Measurements from ENCODE around the gene LPP. TPM values are rescaled to one million over a fixed set of nuclear protein-coding genes. Genes with fewer than 3 reads are reported as not detected.

Gene LPP
- total and polyA plus RNA-seq, 2 of the 4 experiments (the other 2 are of a cell fraction): 16.0 to 130 TPM

DNA sequence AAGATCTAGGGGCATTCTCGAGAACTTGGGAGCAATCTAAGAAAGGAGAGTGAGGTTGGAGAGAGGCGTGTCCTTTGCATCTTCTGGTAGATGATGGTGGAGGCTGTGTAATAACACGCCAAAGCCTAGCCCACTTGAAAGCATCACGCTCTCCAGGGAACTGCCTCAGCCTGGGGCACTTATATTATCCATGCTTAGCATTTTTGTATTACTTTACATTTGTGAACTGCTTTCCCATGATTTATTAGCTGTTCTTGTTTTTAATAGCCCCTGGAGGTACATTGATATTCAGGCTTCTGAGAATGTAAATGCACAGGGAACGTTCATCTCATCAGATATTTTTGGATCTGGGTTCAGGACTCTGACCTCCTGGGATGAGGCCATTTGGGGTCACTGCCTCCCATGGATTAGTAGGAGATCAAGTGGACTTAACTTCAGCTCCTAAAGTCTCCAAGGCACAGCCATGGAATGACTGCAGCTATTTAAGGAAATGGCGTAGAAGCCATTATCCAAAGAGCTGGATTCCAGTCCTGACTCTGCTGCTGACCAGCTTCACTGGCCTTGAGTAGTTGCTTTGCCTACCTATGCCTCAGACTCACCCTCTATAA is 124.9 kb downstream of the LPP start:
- dilution Hi-C loops (cut with HindIII; ENCODE audit: low sequenced_read_pairs, unreplicated experiment) (no loop called here), intact Hi-C loops (cut with micrococcal nuclease) (no loop called here), in situ Hi-C loops (cut with MboI; ENCODE audit: low sequenced_read_pairs) (no loop called here)
- Histone ChIP-seq H2BK5ac (ENCODE audit: low read depth, low read length, poor library complexity, severe bottlenecking) (no peak overlapping the region), H4K5ac (ENCODE audit: low read depth, low read length) (no peak overlapping the region), H2BK20ac (ENCODE audit: low read depth, low read length) (0 out of 2 replicates have a peak overlapping the region, but pooled peaks have one; percentile 5), H3K79me1 (ENCODE audit: low read depth in 1 of 2, low read length in 2 of 2) (peaks cover 40 to 89% of the 10 kb centered on the region in 2 experiments), H3K4me3 (ENCODE audit: insufficient read depth, low read depth, low read length) (no peak overlapping the region), H3K27me3 (ENCODE audit: control insufficient read depth, insufficient read depth, low read length) (no peaks in the 10 kb centered on the region), H4K91ac (ENCODE audit: insufficient read depth, low read depth, low read length) (no peak overlapping the region), H3K18ac (ENCODE audit: low read depth, low read length) (no peak overlapping the region), H2BK15ac (ENCODE audit: low read depth, low read length) (no peak overlapping the region), H3K9ac (ENCODE audit: low read depth, low read length) (no peak overlapping the region), H2AK5ac (ENCODE audit: low read depth, low read length) (peak overlapping the region; percentile 10; the same call in 1 of the 2 replicates), H4K8ac (ENCODE audit: low read depth in 2 of 2, low read length in 2 of 2) (no peak overlapping the region), H2AFZ (replicated peaks; ENCODE audit: low read length, poor library complexity) (no peak overlapping the region), H3K27ac (ENCODE audit: insufficient read depth, low read length) (no peak overlapping the region), H3K23ac (ENCODE audit: low read depth, low read length) (peak overlapping the region; percentile 8; the same call in 1 of the 2 replicates), H3K4me1 (ENCODE audit: control insufficient read depth, insufficient read depth, low read length) (peaks cover 20% of the 10 kb centered on the region), H3K14ac (replicated peaks; ENCODE audit: low read depth, low read length) (0 out of 2 replicates have a peak overlapping the region, but pooled peaks have one; percentile 9), H3K4me2 (ENCODE audit: low read depth, low read length) (no peak overlapping the region), H3K4ac (ENCODE audit: low read depth, low read length) (0 out of 2 replicates have a peak overlapping the region, but pooled peaks have one; percentile 2), H4K20me1 (ENCODE audit: insufficient read depth, low read length) (peaks cover 43% of the 10 kb centered on the region), H3K56ac (ENCODE audit: extremely low read depth, insufficient read depth, low read length) (no peak overlapping the region), H3K36me3 (ENCODE audit: control insufficient read depth, insufficient read depth, low read length) (peaks cover 4% of the 10 kb centered on the region), H3K9me3 (ENCODE audit: control insufficient read depth, insufficient read depth, low read length) (no peaks in the 10 kb centered on the region), H2AK9ac (replicated peaks; ENCODE audit: low read depth, low read length, poor library complexity) (no peak overlapping the region), H3K9me1 (ENCODE audit: insufficient read depth, low read length) (peaks cover 49% of the 10 kb centered on the region), H2BK120ac (ENCODE audit: low read depth, low read length) (no peak overlapping the region)
- WGBS, 2 experiments (ENCODE audit: extremely low coverage in 2 of 2, insufficient read length in 1 of 2): no CpG with 5 or more reads among the region's 6 CpGs
- BruUV-seq (replicated peaks): no TSS peak
- POLR2A ChIA-PET (ENCODE audit: unreplicated experiment): no interaction called here
- DNase-seq (no peak), ATAC-seq (ENCODE audit: low read depth) (no peak)
- TF ChIP-seq RAD21 (IDR thresholded peaks at IDR 0.05; ENCODE audit: low read length) (no peak), MAZ (IDR thresholded peaks at IDR 0.05; ENCODE audit: borderline replicate concordance, low read depth, low read length) (no peak), MXI1 (IDR thresholded peaks at IDR 0.05; ENCODE audit: borderline replicate concordance, low read depth, low read length) (no peak), SMC3 (IDR thresholded peaks at IDR 0.05; ENCODE audit: low read depth, low read length) (no peak), RFX5 (IDR thresholded peaks at IDR 0.05; ENCODE audit: low read depth, low read length) (no peak)
- CTCF ChIA-PET: interaction anchor here (0.9 kb wide), 1 partner anchor 29 kb away, joined by 3 read pairs; no protein-coding TSS in a partner anchor
